ENCODE data around the gene ANKRD24.

Gene ANKRD24

GRCh38 chr19:4161415-4162077, 20.9 kb upstream of the ANKRD24 start:
- H3K4me3 ChIP-seq (replicated peaks; ENCODE audit: low read depth, low read length) = no peak overlapping the region
- no peak for TF ChIP-seq CTCF (IDR thresholded peaks at IDR 0.05; ENCODE audit: low read length, missing control alignments)
- no peak for DNase-seq (ENCODE audit: low read depth)

- no peak for DNase-seq (ENCODE audit: low read depth)
- TF ChIP-seq CTCF (IDR thresholded peaks at IDR 0.05; ENCODE audit: low read length, missing control alignments) = no peak
- no peak overlapping the region for H3K4me3 ChIP-seq (replicated peaks; ENCODE audit: low read depth, low read length)
Measured at GRCh38 chr19:4164262-4164661, 18.2 kb upstream of the ANKRD24 start.

- no peak for TF ChIP-seq CTCF (IDR thresholded peaks at IDR 0.05; ENCODE audit: low read length, missing control alignments)
Measured at GRCh38 chr19:4171676-4172075, 10.8 kb upstream of the ANKRD24 start.

GRCh38 chr19:4172861-4173473, 9.5 kb upstream of the ANKRD24 start:
- H3K4me3 ChIP-seq (replicated peaks; ENCODE audit: low read depth, low read length) = no peak overlapping the region
- no peak for TF ChIP-seq CTCF (IDR thresholded peaks at IDR 0.05; ENCODE audit: low read length, missing control alignments)
- peak; percentile 32 for DNase-seq (ENCODE audit: low read depth)

More at GRCh38 chr19:4171676-4172075, 10.8 kb upstream of the ANKRD24 start:
- no peak overlapping the region for H3K4me3 ChIP-seq (replicated peaks; ENCODE audit: low read depth, low read length)
- DNase-seq (ENCODE audit: low read depth) = no peak

GRCh38 chr19:4173479-4174212, 8.8 kb upstream of the ANKRD24 start:
- DNase-seq (ENCODE audit: low read depth) = no peak

GRCh38 chr19:4174213-4174894, 8.1 kb upstream of the ANKRD24 start:
- no peak for DNase-seq (ENCODE audit: low read depth)
- TF ChIP-seq CTCF (IDR thresholded peaks at IDR 0.05; ENCODE audit: low read length, missing control alignments) = no peak
- no peak overlapping the region for H3K4me3 ChIP-seq (replicated peaks; ENCODE audit: low read depth, low read length)

More at GRCh38 chr19:4173479-4174212, 8.8 kb upstream of the ANKRD24 start:
- H3K4me3 ChIP-seq (replicated peaks; ENCODE audit: low read depth, low read length) = no peak overlapping the region
- no peak for TF ChIP-seq CTCF (IDR thresholded peaks at IDR 0.05; ENCODE audit: low read length, missing control alignments)
